HepG2 (cell line): ENCODE data around the gene STK36. TPM values are rescaled to one million over a fixed set of nuclear protein-coding genes. Genes with fewer than 3 reads are reported as not detected.

Experiments
- AHR ChIP-seq: IDR thresholded peaks from 2 replicates; pipeline ENCODE4 v1.6.1; 2018; ENCODE audit warnings: missing genetic modification reagents, missing compliant biosample characterization
- BATF2 ChIP-seq: sonication (generic); formaldehyde crosslinking; IDR thresholded peaks from 2 replicates; pipeline ENCODE4 v1.8.0; 2022; ENCODE audit warnings: mild to moderate bottlenecking, missing genetic modification reagents, moderate library complexity
- CTCF ChIP-seq: sonication (generic); formaldehyde crosslinking; IDR thresholded peaks from 2 replicates; pipeline ENCODE4 v1.5.0; 2020; ENCODE audit warnings: mild to moderate bottlenecking, missing genetic modification reagents, moderate library complexity
- FOSL2 ChIP-seq: sonication (generic); formaldehyde crosslinking; IDR thresholded peaks from 2 replicates; pipeline ENCODE4 v1.4.0; 2020; ENCODE audit warnings: missing genetic modification reagents
- HBP1 ChIP-seq: IDR thresholded peaks from 2 replicates; pipeline ENCODE4 v1.6.1; 2016; ENCODE audit warnings: low read depth, control low read depth
- HDAC1 ChIP-seq: sonication (generic); formaldehyde crosslinking; IDR thresholded peaks from 2 replicates; pipeline ENCODE4 v1.5.1; 2020; ENCODE audit warnings: mild to moderate bottlenecking, missing genetic modification reagents
- IRF9 ChIP-seq: sonication (generic); formaldehyde crosslinking; IDR thresholded peaks from 2 replicates; pipeline ENCODE4 v1.8.0; 2022; ENCODE audit warnings: missing genetic modification reagents, mild to moderate bottlenecking, borderline replicate concordance
- ISX ChIP-seq: sonication (generic); formaldehyde crosslinking; conservative IDR thresholded peaks from 2 replicates; pipeline ENCODE4 v1.5.0; 2020; ENCODE audit warnings: missing genetic modification reagents
- MIXL1 ChIP-seq: IDR thresholded peaks from 2 replicates; pipeline ENCODE4 v1.6.1; 2016
- MYPOP ChIP-seq: sonication (generic); formaldehyde crosslinking; IDR thresholded peaks from 2 replicates; pipeline ENCODE4 v1.8.1; 2023; ENCODE audit warnings: mild to moderate bottlenecking, moderate library complexity, missing genetic modification reagents
- NCOR1 ChIP-seq: fragments of 200-600 bp; sonication (generic); IDR thresholded peaks from 2 replicates; pipeline ENCODE4 v1.7.0; 2017; ENCODE audit warnings: antibody characterized with exemption, low read length, borderline replicate concordance
- PHF5A ChIP-seq: IDR thresholded peaks from one replicate; pipeline ENCODE4 v1.6.1; 2018; ENCODE audit warnings: low read depth, missing genetic modification reagents; ENCODE audit not compliant: unreplicated experiment
- SPEN ChIP-seq: sonication (generic); formaldehyde crosslinking; IDR thresholded peaks from 2 replicates; pipeline ENCODE4 v1.5.1; 2020; ENCODE audit warnings: low read depth, mild to moderate bottlenecking, missing genetic modification reagents
- SSRP1 ChIP-seq: IDR thresholded peaks from 2 replicates; pipeline ENCODE4 v1.6.1; 2016; ENCODE audit warnings: control low read depth
- TFDP1 ChIP-seq: IDR thresholded peaks from 2 replicates; pipeline ENCODE4 v1.6.1; 2016; ENCODE audit warnings: missing compliant biosample characterization, missing genetic modification reagents, borderline replicate concordance
- ZNF775 ChIP-seq: sonication (generic); formaldehyde crosslinking; IDR thresholded peaks from 2 replicates; pipeline ENCODE4 v1.4.0; 2020; ENCODE audit warnings: missing genetic modification reagents, mild to moderate bottlenecking, moderate library complexity, borderline replicate concordance
- ZNF850 ChIP-seq: sonication (generic); formaldehyde crosslinking; conservative IDR thresholded peaks from 2 replicates; pipeline ENCODE4 v1.9.0; 2021; ENCODE audit warnings: mild to moderate bottlenecking, missing genetic modification reagents
- ZXDC ChIP-seq: sonication (generic); formaldehyde crosslinking; IDR thresholded peaks from 2 replicates; pipeline ENCODE4 v1.5.0; 2020; ENCODE audit warnings: mild to moderate bottlenecking, missing genetic modification reagents
- polyA plus RNA-seq, 8 experiments: library from polyadenylated mRNA; depleted of rRNA in 3 of 8; stranded (reverse) in 7 of 8; unstranded in 1 of 8; fragments of >200 nt; fragmentation: Illumina TruSeq in 4 of 8; extraction: Trizol in 4 of 8; gene quantifications; 2 replicates each; pipeline versions ENCODE4 v1.2.1 to v1.2.3, GENCODE V29; 2011 to 2016; ENCODE audit warnings: low read depth in 4 of 8, missing spikeins in 1 of 8, mixed read lengths in 1 of 8; ENCODE audit not compliant: insufficient read depth in 1 of 8
- total RNA-seq, 5 experiments: library from RNA; depleted of rRNA; stranded (reverse); fragments of >200 nt; fragmentation: Illumina TruSeq; extraction: Trizol; gene quantifications; 2 replicates each; pipeline ENCODE4 v1.2.3, GENCODE V29; 2016; ENCODE audit warnings: low read depth in 1 of 5

The STK36 gene
- total and polyA plus RNA-seq, 2 of the 13 experiments (the other 11 are each of a cell fraction or from before 2014, with no cell fraction given): 45.9 to 83.5 TPM

- TF ChIP-seq MIXL1 (CRISPR knock-in tag) (peak; percentile 63; the same call in 1 of the 2 replicates), NCOR1 (no peak), ZXDC (CRISPR knock-in tag) (peak; percentile 51; the same call in 1 of the 2 replicates), IRF9 (CRISPR knock-in tag) (peak; percentile 75; the same call in 1 of the 2 replicates), BATF2 (CRISPR knock-in tag) (no peak), HDAC1 (CRISPR knock-in tag) (peak; percentile 79; the same call in 1 of the 2 replicates), MYPOP (CRISPR knock-in tag) (peak; percentile 84; the same call in 1 of the 2 replicates), PHF5A (CRISPR knock-in tag) (peak; percentile 51), ISX (CRISPR knock-in tag) (no peak), SPEN (CRISPR knock-in tag) (0 out of 2 replicates have a peak, but pooled peaks have one; percentile 44), AHR (CRISPR knock-in tag) (no peak), SSRP1 (CRISPR knock-in tag) (peak; percentile 98), ZNF850 (CRISPR knock-in tag) (no peak), TFDP1 (CRISPR knock-in tag) (peak; percentile 73; the same call in 1 of the 2 replicates), CTCF (CRISPR knock-in tag) (peak; percentile 23; the same call in 1 of the 2 replicates), HBP1 (CRISPR knock-in tag) (peak; percentile 97), ZNF775 (CRISPR knock-in tag) (peak; percentile 84; the same call in 1 of the 2 replicates), FOSL2 (CRISPR knock-in tag) (peak; percentile 93)
Observed at GRCh38 chr2:218733171-218734021, 61.5 kb downstream of the STK36 start (continued).
